Measurements from ENCODE around the gene SAP30L. TPM values are rescaled to one million over a fixed set of nuclear protein-coding genes. Genes with fewer than 3 reads are reported as not detected.

The SAP30L gene
- total RNA-seq, 1 experiment from 2014 or later = 54.6 TPM

DNA sequence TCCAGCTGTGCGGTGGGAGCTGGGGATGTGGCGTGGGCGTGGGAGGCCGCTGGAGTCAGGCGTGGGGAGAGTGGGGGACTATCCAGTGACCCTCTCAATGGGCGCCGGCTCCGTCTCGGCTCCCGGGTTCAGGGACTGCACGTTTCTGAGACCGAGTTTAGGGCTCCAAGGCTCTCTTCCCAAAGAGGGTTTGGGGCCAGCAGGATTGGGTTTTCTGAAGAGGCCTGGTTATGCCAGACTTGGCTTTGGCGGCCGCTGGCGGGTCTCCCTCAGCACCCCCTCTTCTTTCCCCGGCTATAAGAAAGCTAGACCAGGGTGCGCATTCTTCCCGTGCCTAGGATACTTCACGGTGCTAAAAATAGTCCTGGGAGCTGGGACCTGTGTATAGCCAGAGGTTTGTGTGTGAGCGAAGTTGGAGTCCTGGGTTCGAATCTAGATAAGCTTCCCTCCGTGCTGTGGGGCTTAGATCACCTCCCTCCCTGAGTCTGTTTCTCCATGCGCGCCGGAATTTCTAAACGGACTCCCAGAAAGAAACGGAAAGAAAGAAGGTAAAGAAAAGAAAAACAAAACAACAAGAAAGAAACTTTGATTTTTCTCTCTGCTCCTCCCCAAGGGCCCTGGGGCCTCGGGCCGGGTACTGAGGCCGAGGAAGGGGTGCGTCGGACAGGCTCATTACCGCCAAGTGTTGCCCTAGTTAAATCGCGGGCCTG lies 27.2 kb downstream of the SAP30L start:
- TF ChIP-seq SIN3A (IDR thresholded peaks at IDR 0.05; ENCODE audit: borderline replicate concordance, insufficient read depth, low read depth, low read length) (no peak), TCF7L2 (IDR thresholded peaks at IDR 0.05; ENCODE audit: low read depth, low read length) (no peak), POLR2AphosphoS5 (IDR thresholded peaks at IDR 0.05; ENCODE audit: low read depth, low read length) (no peak)
- TF ChIP-seq, protein P1, sequence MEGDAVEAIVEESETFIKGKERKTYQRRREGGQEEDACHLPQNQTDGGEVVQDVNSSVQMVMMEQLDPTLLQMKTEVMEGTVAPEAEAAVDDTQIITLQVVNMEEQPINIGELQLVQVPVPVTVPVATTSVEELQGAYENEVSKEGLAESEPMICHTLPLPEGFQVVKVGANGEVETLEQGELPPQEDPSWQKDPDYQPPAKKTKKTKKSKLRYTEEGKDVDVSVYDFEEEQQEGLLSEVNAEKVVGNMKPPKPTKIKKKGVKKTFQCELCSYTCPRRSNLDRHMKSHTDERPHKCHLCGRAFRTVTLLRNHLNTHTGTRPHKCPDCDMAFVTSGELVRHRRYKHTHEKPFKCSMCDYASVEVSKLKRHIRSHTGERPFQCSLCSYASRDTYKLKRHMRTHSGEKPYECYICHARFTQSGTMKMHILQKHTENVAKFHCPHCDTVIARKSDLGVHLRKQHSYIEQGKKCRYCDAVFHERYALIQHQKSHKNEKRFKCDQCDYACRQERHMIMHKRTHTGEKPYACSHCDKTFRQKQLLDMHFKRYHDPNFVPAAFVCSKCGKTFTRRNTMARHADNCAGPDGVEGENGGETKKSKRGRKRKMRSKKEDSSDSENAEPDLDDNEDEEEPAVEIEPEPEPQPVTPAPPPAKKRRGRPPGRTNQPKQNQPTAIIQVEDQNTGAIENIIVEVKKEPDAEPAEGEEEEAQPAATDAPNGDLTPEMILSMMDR (IDR thresholded peaks at IDR 0.05) = no peak
- TF ChIP-seq, protein P2, sequence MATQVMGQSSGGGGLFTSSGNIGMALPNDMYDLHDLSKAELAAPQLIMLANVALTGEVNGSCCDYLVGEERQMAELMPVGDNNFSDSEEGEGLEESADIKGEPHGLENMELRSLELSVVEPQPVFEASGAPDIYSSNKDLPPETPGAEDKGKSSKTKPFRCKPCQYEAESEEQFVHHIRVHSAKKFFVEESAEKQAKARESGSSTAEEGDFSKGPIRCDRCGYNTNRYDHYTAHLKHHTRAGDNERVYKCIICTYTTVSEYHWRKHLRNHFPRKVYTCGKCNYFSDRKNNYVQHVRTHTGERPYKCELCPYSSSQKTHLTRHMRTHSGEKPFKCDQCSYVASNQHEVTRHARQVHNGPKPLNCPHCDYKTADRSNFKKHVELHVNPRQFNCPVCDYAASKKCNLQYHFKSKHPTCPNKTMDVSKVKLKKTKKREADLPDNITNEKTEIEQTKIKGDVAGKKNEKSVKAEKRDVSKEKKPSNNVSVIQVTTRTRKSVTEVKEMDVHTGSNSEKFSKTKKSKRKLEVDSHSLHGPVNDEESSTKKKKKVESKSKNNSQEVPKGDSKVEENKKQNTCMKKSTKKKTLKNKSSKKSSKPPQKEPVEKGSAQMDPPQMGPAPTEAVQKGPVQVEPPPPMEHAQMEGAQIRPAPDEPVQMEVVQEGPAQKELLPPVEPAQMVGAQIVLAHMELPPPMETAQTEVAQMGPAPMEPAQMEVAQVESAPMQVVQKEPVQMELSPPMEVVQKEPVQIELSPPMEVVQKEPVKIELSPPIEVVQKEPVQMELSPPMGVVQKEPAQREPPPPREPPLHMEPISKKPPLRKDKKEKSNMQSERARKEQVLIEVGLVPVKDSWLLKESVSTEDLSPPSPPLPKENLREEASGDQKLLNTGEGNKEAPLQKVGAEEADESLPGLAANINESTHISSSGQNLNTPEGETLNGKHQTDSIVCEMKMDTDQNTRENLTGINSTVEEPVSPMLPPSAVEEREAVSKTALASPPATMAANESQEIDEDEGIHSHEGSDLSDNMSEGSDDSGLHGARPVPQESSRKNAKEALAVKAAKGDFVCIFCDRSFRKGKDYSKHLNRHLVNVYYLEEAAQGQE (IDR thresholded peaks at IDR 0.05; ENCODE audit: insufficient read depth in 1 of 2, low read depth in 2 of 2, low read length in 1 of 2) = no peak
- Histone ChIP-seq H3K4me1 (ENCODE audit: control insufficient read depth, insufficient read depth, low read length) (no peaks in the 10 kb centered on the region; the same call in 1 of the 2 replicates), H3K27ac (ENCODE audit: low read length) (no peak overlapping the region), H3K9me3 (ENCODE audit: control insufficient read depth, insufficient read depth, low read depth, low read length) (no peaks in the 10 kb centered on the region), H3K36me3 (ENCODE audit: control insufficient read depth, insufficient read depth, low read length) (no peaks in the 10 kb centered on the region), H3K4me3 (ENCODE audit: low read depth in 2 of 2, low read length in 2 of 2) (no peak overlapping the region), H3K27me3 (ENCODE audit: control insufficient read depth, insufficient read depth, low read length) (peaks cover 10% of the 10 kb centered on the region)
- intact Hi-C loops (cut with micrococcal nuclease; ENCODE audit: unreplicated experiment) (no loop called here), in situ Hi-C loops (cut with HindIII; ENCODE audit: low pct_unique_long_range_greater_than_20kb, low sequenced_read_pairs) (no loop called here)
- no TSS peak for BruUV-seq (replicated peaks)
- POLR2A ChIA-PET = interaction anchor here (0.7 kb wide), 1 partner anchor 206 kb away, joined by 3 read pairs; no protein-coding TSS in a partner anchor
- CTCF ChIA-PET = no interaction called here
- ATAC-seq = no peak
- DNase-seq (ENCODE audit: low read depth, low spot score) = no peak

DNA sequence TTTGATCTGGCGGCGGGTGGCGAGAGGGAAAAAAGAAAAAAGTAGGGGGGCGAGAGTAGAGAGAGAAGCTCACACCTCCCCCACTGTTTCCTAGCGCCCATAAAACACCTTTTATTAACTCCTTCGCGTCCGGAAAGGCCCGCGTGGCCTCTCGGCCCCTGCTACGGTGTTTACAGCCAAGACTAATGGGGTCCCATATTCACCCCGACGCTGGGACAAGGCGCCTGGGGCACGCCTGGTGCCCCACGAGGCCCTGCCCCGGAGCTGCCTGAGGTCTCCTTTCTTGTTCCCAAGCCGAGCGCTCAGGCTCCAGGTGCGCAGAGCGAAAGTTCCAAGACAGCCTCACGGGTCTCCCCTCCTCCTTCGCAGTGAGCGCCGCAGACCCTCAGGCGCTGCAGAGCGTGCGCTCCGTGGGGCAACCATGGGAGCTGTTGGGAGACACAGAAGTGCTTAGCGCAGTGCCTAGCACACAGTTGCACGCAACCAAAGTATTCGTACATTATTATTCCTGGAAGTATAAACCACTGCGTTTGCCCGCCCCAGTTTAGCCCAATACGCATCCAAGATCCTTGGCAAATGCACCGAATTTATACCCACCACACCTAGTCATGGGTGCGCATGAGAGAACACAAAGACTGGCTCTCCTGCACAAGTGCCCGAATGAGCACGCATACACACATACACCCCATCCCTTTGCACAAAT lies 27.9 kb downstream of the SAP30L start:
- in situ Hi-C loops (cut with HindIII; ENCODE audit: low pct_unique_long_range_greater_than_20kb, low sequenced_read_pairs) = no loop called here
- Histone ChIP-seq H3K27ac (ENCODE audit: low read length) (no peak overlapping the region), H3K36me3 (ENCODE audit: control insufficient read depth, insufficient read depth, low read length) (no peaks in the 10 kb centered on the region), H3K27me3 (ENCODE audit: control insufficient read depth, insufficient read depth, low read length) (peaks cover 13% of the 10 kb centered on the region), H3K4me1 (ENCODE audit: control insufficient read depth, insufficient read depth, low read length) (no peaks in the 10 kb centered on the region; the same call in 1 of the 2 replicates), H3K9me3 (ENCODE audit: control insufficient read depth, insufficient read depth, low read depth, low read length) (no peaks in the 10 kb centered on the region), H3K4me3 (ENCODE audit: low read depth in 2 of 2, low read length in 2 of 2) (no peak overlapping the region)
- TF ChIP-seq, protein P1 (IDR thresholded peaks at IDR 0.05) = no peak
- TF ChIP-seq TCF7L2 (IDR thresholded peaks at IDR 0.05; ENCODE audit: low read depth, low read length) = no peak
- no peak for TF ChIP-seq SIN3A (IDR thresholded peaks at IDR 0.05; ENCODE audit: borderline replicate concordance, insufficient read depth, low read depth, low read length)
- no peak for TF ChIP-seq POLR2AphosphoS5 (IDR thresholded peaks at IDR 0.05; ENCODE audit: low read depth, low read length)
- TF ChIP-seq, protein P2 (IDR thresholded peaks at IDR 0.05; ENCODE audit: insufficient read depth in 1 of 2, low read depth in 2 of 2, low read length in 1 of 2) = no peak
- CTCF ChIA-PET = no interaction called here
- intact Hi-C loops (cut with micrococcal nuclease; ENCODE audit: unreplicated experiment) = no loop called here
- POLR2A ChIA-PET = no interaction called here
- ATAC-seq (no peak), DNase-seq (ENCODE audit: low read depth, low spot score) (no peak)
- no TSS peak for BruUV-seq (replicated peaks)
